Measurements from ENCODE around the gene TMPRSS3. TPM values are rescaled to one million over a fixed set of nuclear protein-coding genes. Genes with fewer than 3 reads are reported as not detected.

The TMPRSS3 gene
- total RNA-seq, 2 experiments from 2014 or later: 123 to 134 TPM

DNA sequence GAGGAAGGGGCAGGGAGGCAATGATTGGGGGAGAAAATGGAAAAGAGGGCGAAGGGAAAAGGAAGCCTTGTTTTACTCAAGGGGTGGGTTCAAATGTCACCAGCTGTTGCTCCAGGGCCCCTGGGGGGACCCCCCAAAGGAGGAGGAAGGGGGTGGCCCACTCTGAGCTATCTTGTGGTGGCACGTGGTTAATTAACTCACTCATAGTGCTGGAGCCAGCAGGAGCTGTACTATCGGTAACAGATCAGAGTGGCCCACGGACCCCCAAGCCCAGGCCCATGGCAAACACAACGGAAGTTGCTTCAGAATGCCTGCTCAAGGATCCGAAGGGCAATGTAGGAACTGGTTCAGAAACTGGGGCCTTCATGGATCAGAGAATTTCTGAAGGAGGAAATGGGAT, 52.3 kb downstream of the TMPRSS3 start:
- no peaks in the 10 kb centered on the region for H3K27me3 Mint-ChIP-seq
- no peaks in the 10 kb centered on the region for H3K9me3 Mint-ChIP-seq
- H3K4me3 Mint-ChIP-seq: no peak overlapping the region
- DNase-seq (no peak), ATAC-seq (no peak)
- no peak for TF ChIP-seq CTCF (IDR thresholded peaks at IDR 0.05)
- ChIA-PET CTCF (no interaction called here), POLR2A (interaction anchor here (1.0 kb wide), 1 partner anchor 65 kb away, joined by 3 read pairs; no protein-coding TSS in a partner anchor)
- peaks cover 2% of the 10 kb centered on the region for H3K4me1 Mint-ChIP-seq (ENCODE audit: low read depth)
- intact Hi-C loops (cut with micrococcal nuclease): no loop called here
- H3K27ac Mint-ChIP-seq: no peak overlapping the region
- H3K36me3 Mint-ChIP-seq (ENCODE audit: low read depth): no peaks in the 10 kb centered on the region

DNA sequence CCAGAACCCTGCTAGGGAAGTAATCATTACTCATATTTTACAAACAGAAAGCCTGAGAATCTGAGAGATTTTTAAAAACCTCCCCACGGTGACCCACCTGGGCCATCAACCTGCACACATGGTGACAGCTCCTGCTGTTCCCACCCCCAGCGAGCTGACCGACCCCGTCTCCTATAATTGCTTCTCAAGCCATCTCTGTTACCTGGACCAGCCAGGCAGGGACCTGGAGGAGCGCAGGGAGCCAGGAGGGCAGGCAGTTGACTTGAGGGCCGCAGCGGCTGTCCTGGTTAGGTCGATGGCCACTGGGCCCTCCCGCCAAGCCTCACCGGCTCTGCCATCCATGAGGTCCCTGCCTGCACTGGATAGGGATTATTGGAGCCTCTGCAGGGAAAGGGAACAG, 52.8 kb downstream of the TMPRSS3 start:
- Mint-ChIP-seq H3K36me3 (ENCODE audit: low read depth) (no peaks in the 10 kb centered on the region), H3K27me3 (no peaks in the 10 kb centered on the region), H3K9me3 (no peaks in the 10 kb centered on the region), H3K4me3 (no peak overlapping the region), H3K27ac (no peak overlapping the region), H3K4me1 (ENCODE audit: low read depth) (peaks cover 7% of the 10 kb centered on the region)
- ATAC-seq (no peak), DNase-seq (no peak)
- ChIA-PET POLR2A (interaction anchor here (0.7 to 1.1 kb wide), 3 partner anchors 15 to 65 kb away, joined by 3 read pairs; no protein-coding TSS in a partner anchor), CTCF (no interaction called here)
- no peak for TF ChIP-seq CTCF (IDR thresholded peaks at IDR 0.05)
- intact Hi-C loops (cut with micrococcal nuclease): no loop called here

DNA sequence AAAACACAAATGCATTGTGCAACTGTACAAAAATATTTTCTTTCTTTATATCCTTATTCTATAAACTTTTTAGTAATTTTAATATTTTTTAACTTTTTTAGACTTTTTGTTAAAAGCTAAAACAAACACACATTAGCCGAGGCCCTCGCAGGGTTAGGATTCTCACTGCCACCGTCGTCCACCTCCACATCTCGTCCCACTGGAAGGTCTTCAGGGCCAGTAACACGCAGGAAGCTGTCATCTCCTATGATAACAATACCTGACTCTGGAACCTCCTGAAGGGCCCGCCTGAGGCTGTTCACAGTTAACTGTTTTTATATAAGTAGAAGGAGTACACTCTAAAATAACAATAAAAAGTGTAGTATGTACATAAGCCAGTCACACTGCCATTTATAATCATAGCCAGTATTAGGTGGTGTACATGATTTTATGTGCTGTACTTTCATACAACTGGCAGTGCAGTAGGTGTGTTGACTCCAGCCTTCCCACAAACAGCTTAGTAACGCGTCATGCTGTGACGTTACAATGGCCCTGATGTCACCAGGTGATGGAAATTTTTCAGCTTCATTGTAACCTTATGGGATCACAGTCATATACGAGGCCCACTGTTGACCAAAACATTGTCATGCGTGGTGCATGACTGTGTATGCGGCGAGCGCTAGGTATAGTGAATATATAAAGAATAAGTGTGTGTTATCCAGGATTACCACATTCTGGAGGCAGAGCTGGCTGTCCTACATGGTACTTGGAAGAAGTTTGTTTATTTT, 53.9 kb downstream of the TMPRSS3 start:
- ChIA-PET CTCF (interaction anchor here (1.4 kb wide), 1 partner anchor 40 kb away, joined by 5 read pairs; no protein-coding TSS in a partner anchor), POLR2A (interaction anchor here (1.1 kb wide), 1 partner anchor 18 kb away, joined by 3 read pairs; no protein-coding TSS in a partner anchor)
- Mint-ChIP-seq H3K4me1 (ENCODE audit: low read depth) (peaks cover 17% of the 10 kb centered on the region), H3K9me3 (peaks cover 1% of the 10 kb centered on the region), H3K36me3 (ENCODE audit: low read depth) (no peaks in the 10 kb centered on the region), H3K27ac (no peak overlapping the region), H3K4me3 (no peak overlapping the region), H3K27me3 (no peaks in the 10 kb centered on the region)
- intact Hi-C loops (cut with micrococcal nuclease): no loop called here
- DNase-seq: no peak
- no peak for TF ChIP-seq CTCF (IDR thresholded peaks at IDR 0.05)
- no peak for ATAC-seq

DNA sequence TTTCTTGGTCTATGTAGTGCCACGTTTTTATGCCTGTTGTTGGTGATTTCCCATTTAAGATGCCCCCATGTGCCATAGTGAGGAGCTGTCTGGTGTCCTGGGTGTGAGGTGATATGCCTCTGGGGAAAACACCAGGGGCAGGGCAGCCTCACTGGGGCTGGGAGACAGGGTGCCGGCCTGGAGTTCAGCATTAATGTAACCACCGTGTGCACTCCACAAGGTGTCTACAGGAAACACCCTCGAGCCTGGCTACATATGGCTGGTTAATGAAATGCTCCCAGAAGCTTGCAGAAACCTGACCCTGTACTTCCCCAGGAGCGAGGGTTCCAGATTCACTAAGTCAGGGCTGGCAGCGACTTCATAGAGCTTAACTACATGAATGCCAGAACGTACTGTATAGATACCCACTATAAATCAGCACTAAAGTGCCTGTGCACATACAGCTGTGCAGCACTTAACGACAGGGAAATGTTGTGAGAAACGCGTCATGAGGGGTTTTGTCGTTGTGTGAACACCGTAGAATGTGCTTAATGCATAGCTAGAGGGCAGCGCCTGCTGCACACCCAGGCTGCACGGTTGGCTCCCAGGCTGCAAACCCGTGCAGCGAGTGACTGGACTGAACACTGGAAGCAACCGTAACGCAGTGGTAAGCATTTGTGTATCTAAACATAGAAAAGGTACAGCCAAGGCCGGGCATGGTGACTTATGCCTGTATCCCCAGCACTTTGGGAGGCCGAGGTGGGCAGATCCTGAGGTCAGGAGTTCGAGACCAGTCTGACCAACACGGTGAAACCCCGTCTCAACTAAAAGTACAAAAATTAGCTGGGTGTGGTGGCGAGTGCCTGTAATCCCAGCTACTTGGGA, 55.4 kb downstream of the TMPRSS3 start:
- CTCF ChIA-PET: interaction anchor here (0.8 to 5.9 kb wide), 2 partner anchors 15 to 30 kb away, joined by 3 to 47 read pairs; no protein-coding TSS in a partner anchor
- DNase-seq: no peak

More for the DNA sequence above, 55.4 kb downstream of the TMPRSS3 start:
- intact Hi-C loops (cut with micrococcal nuclease): no loop called here
- no peaks in the 10 kb centered on the region for H3K36me3 Mint-ChIP-seq (ENCODE audit: low read depth)
- no peaks in the 10 kb centered on the region for H3K27me3 Mint-ChIP-seq
- no peak overlapping the region for H3K27ac Mint-ChIP-seq
- H3K4me3 Mint-ChIP-seq: no peak overlapping the region
- POLR2A ChIA-PET: interaction anchor here (1.5 kb wide), 1 partner anchor 17 kb away, joined by 3 read pairs; no protein-coding TSS in a partner anchor
- ATAC-seq: no peak
- no peak for TF ChIP-seq CTCF (IDR thresholded peaks at IDR 0.05)
- peaks cover 17% of the 10 kb centered on the region for H3K4me1 Mint-ChIP-seq (ENCODE audit: low read depth)
- H3K9me3 Mint-ChIP-seq: peaks cover 1% of the 10 kb centered on the region
